ENCODE measurements around the gene C16orf92. TPM values are rescaled to one million over a fixed set of nuclear protein-coding genes. Genes with fewer than 3 reads are reported as not detected.

C16orf92 gene
- total RNA-seq, 1 donor from 2014 or later = not detected

Other genes with a start within 250 kb of the C16orf92 start
- gene ZG16, start 244.9 kb upstream of the C16orf92 start, total RNA-seq = not detected in 2 replicates
- gene KIF22, start 232.4 kb upstream of the C16orf92 start, total RNA-seq = 59.4 and 85.2 TPM in 2 replicates
- 267 and 297 TPM in 2 replicates for gene MAZ, start 216.7 kb upstream of the C16orf92 start, total RNA-seq
- 0.66 and 0.71 TPM in 2 replicates for gene PRRT2, start 211.0 kb upstream of the C16orf92 start, total RNA-seq
- gene PAGR1, start 207.0 kb upstream of the C16orf92 start, total RNA-seq = 17.4 and 26.1 TPM in 2 replicates
- 433 and 451 TPM in 2 replicates for gene MVP, start 202.7 kb upstream of the C16orf92 start, total RNA-seq
- 60.3 and 88.5 TPM in 2 replicates for gene CDIPT, start 160.0 kb upstream of the C16orf92 start, total RNA-seq
- 0.53 and 0.73 TPM in 2 replicates for gene SEZ6L2, start 123.6 kb upstream of the C16orf92 start, total RNA-seq
- gene ASPHD1, start 122.7 kb upstream of the C16orf92 start, total RNA-seq = 0.63 and 1.3 TPM in 2 replicates
- gene KCTD13, start 97.0 kb upstream of the C16orf92 start, total RNA-seq = 4.4 and 4.8 TPM in 2 replicates
- gene TMEM219, start 61.1 kb upstream of the C16orf92 start, total RNA-seq = 75.9 and 80.9 TPM in 2 replicates
- gene TAOK2, start 49.3 kb upstream of the C16orf92 start, total RNA-seq = 97.0 and 109 TPM in 2 replicates
- gene HIRIP3, start 27.6 kb upstream of the C16orf92 start, total RNA-seq = 7.5 and 11.2 TPM in 2 replicates
- gene INO80E, start 27.0 kb upstream of the C16orf92 start, total RNA-seq = 19.1 and 24.5 TPM in 2 replicates
- 0.26 and 0.49 TPM in 2 replicates for gene DOC2A, start 12.2 kb upstream of the C16orf92 start, total RNA-seq
- gene TLCD3B, start 8.1 kb downstream of the C16orf92 start, total RNA-seq = 0.11 and 0.13 TPM in 2 replicates
- 501 and 602 TPM in 2 replicates for gene ALDOA, start 42.6 kb downstream of the C16orf92 start, total RNA-seq
- 271 and 311 TPM in 2 replicates for gene PPP4C, start 52.8 kb downstream of the C16orf92 start, total RNA-seq
- gene TBX6, start 68.7 kb downstream of the C16orf92 start, total RNA-seq = 0.07 and 0.18 TPM in 2 replicates
- 6.1 and 12.2 TPM in 2 replicates for gene YPEL3, start 73.0 kb downstream of the C16orf92 start, total RNA-seq
- gene GDPD3, start 90.3 kb downstream of the C16orf92 start, total RNA-seq = 0.53 and 0.81 TPM in 2 replicates
- gene MAPK3, start 100.0 kb downstream of the C16orf92 start, total RNA-seq = 36.6 and 43.7 TPM in 2 replicates
- gene CORO1A, start 160.4 kb downstream of the C16orf92 start, total RNA-seq = 1.8 and 2.0 TPM in 2 replicates
- gene BOLA2B, start 170.5 kb downstream of the C16orf92 start, total RNA-seq = 19.9 and 25.6 TPM in 2 replicates
- 30.5 and 55.9 TPM in 2 replicates for gene SLX1A, start 170.7 kb downstream of the C16orf92 start, total RNA-seq
- gene SULT1A3, start 176.1 kb downstream of the C16orf92 start, total RNA-seq = 1.6 and 2.5 TPM in 2 replicates
- 0.46 and 1.4 TPM in 2 replicates for gene NPIPB13, start 225.3 kb downstream of the C16orf92 start, total RNA-seq

All from pulmonary artery endothelial cell (primary cell).